Ovary (tissue), 3 donors: Measurements from ENCODE around the gene CAMKMT.

ENCODE experiments used
- CTCF ChIP-seq, 3 donors: fragments of 450-650 bp in 2 of 3; fragments of 200-600 bp in 1 of 3; IDR thresholded peaks; one replicate each; pipeline versions ENCODE4 v1.5.1 to v1.8.0; 2016 to 2022; ENCODE audit warnings: antibody characterized with exemption in 3 of 3, mild to moderate bottlenecking in 1 of 3
- EP300 ChIP-seq: sonication (generic); formaldehyde crosslinking; IDR thresholded peaks from one replicate; pipeline ENCODE4 v1.6.1; 2017; ENCODE audit warnings: antibody characterized with exemption
- POLR2A ChIP-seq: fragments of 450-650 bp; IDR thresholded peaks from one replicate; pipeline ENCODE4 v1.6.1; 2017; ENCODE audit warnings: antibody characterized with exemption, mild to moderate bottlenecking, moderate library complexity
- donor health status: DM: no; HTN: no; CAD: no.

GRCh38 chr2:44560352-44560751 is 198.6 kb downstream of the CAMKMT start:
- TF ChIP-seq CTCF (IDR thresholded peaks at IDR 0.05) (no peak), POLR2A (no peak), EP300 (no peak)
